Measurements from ENCODE around the gene RBMS3.

The RBMS3 gene

DNA sequence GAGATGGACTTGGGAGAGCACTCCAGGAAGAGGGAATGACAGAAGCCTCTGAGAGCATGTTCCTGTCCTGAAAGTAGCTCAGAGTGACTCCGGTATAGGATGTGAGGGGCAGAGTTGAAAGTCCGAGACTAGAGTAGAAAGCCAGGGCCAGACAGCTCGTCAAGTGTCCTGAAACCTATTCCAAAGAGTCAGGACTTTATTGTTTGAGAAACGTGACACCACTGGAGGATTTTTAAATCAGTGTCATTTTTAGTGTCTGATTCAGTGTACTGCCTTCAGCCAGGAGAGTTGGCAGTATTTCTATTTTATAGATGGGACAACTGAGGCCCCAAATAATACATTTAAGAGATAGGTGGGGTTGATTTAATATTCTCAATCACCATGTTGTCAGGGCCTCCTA, 1.6 kb upstream of the RBMS3 start:
- TF ChIP-seq, protein P1, sequence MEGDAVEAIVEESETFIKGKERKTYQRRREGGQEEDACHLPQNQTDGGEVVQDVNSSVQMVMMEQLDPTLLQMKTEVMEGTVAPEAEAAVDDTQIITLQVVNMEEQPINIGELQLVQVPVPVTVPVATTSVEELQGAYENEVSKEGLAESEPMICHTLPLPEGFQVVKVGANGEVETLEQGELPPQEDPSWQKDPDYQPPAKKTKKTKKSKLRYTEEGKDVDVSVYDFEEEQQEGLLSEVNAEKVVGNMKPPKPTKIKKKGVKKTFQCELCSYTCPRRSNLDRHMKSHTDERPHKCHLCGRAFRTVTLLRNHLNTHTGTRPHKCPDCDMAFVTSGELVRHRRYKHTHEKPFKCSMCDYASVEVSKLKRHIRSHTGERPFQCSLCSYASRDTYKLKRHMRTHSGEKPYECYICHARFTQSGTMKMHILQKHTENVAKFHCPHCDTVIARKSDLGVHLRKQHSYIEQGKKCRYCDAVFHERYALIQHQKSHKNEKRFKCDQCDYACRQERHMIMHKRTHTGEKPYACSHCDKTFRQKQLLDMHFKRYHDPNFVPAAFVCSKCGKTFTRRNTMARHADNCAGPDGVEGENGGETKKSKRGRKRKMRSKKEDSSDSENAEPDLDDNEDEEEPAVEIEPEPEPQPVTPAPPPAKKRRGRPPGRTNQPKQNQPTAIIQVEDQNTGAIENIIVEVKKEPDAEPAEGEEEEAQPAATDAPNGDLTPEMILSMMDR (IDR thresholded peaks at IDR 0.05): no peak

DNA sequence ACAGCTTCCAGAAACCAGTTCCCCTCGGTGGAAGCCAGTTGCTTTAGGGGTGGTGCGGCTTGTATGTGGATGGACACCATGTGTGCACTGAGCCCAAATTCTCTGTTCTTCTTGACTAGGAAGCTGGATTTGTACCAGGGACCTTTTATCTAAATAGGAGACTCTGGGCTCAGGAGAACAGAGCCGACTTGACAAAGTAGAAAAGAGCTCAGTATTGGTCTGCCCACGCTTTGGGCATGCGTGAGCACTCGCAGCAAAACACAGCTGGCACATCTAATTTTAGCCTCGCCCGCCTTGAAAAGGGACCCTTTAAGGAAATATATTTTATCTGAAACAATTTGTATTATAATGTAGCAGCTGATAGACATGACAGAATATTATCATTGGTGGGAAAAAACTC, 1.1 kb upstream of the RBMS3 start:
- TF ChIP-seq, protein P1 (IDR thresholded peaks at IDR 0.05): no peak

DNA sequence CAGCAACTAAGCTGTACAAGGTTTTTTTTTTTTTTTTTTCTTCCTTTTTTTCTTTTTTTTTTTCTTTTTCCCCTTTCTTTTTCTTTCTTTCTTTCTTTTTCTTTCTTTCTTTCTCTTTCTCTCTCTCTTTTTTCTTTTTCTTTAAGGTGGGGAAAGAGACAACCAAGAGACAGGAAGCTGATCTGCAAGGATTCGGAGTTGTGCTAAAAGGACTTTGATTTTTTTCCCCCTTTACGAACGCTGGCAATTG, 148 bp downstream of the RBMS3 start:
- TF ChIP-seq, protein P1 (IDR thresholded peaks at IDR 0.05): no peak

DNA sequence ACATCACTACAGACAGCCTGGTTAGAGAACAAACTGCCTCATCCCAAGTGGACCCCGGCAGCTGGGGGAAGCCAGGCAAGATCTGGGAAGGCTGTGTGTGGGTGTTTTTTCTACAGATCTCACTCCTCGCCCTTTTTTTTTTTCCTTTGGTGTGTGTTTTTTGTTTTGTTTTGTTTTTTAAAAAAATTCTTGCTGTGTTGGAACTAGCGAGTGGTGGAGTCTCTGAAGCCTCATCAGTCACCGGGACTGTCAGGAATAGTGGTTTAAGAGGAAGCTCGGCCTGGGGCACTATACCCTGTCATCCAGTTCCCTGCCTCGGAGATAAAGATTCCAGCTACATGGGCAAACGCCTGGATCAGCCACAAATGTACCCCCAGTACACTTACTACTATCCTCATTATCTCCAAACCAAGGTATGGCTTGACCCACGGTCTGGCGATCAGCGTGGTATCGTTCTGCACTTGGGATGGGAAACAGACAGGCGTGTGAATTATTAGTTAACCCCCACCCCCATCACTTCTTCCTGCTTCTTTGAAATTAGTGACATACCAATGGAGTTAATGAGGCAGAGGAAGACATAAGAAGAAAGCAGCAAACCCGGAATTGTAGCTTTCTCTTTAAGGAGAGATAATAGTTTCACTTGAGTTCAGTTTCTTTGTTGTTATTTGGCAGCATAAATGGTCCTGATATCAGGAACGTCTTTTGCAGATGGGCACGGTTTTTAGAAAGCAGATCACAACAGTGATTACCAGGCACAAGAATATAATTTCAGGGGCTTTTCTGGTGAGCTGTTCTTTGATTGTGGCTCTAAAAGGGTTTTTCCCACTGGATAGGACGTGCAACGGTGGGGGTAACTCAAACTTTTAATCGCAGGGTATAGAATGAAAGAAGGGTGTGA, 722 bp downstream of the RBMS3 start:
- TF ChIP-seq, protein P1 (IDR thresholded peaks at IDR 0.05): no peak

DNA sequence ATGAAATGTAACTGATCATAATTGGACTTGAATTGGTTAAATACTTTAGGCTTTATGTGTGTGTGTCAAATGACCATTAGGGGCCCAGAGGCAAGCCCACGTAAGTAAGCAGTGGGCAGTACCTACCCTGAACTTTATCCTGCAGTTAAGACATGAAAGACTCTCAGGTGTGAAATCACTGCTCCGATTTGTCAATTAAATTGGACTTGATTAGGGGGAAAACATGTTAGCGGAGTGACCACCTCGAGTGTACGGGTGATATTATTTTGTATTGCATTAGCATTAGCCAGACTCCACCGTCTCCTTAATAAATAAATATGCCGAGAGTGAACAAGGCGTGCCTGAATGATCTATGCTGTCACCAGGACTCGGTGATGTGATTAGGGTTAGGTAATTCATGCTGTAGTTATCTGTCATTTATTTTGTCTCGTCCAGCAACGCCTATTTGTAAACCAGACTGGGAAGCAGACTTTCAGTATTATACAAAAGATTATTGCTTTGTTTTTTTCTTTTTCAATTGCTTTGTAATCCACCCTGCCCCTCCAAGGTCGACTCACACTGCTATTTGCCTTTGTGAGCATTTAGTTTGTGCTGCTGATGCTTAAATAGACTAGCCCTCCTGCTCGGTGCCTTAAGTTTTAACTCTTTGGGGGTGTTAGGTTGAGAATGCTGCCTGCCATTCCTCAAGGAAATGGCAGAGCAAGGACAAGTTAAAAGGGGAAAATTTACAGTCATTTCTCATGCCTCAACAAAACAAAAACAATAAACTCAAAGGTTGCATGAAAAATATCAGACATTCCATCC, 1.8 kb downstream of the RBMS3 start:
- TF ChIP-seq, protein P1 (IDR thresholded peaks at IDR 0.05): no peak

DNA sequence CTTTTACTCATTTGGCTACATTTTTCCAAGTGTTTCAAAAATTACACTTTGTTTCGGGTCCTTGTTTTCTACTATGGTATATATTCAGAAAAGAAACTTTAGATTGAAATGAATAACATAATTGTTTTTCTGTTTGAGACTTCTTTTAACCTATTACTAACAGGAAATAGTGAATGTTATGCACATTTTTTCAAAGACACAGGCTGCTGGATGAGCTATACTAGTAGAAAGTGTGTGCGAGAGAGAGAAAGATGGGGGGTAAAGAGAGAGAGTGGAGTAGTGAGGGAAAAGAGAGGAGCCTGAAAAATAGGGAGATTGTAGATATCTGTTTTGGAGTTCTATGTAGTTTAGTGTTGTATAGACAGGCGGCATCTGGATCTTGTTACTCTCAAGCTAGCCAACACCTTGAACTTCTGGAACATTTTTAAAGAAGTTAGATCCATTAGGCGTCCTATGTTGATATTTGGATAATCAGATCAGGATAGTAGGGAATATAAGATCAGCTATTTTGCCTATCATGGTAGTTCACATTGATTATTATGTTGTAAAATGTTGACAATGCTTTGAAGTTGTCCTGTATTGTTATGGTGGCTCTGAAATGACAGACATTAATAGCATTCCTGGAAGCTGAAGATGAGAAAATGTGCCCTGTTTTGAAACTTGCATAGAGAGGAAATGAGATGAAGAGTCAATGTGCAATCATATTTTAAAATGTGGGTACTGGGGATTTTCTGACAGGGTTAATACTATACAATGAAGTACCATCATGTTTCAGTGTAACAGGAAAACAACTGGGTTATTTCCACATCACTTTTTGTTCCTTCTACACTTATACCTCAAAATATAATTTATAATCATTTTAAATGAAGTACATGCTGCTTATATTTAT, 2.6 kb downstream of the RBMS3 start:
- TF ChIP-seq, protein P1 (IDR thresholded peaks at IDR 0.05): no peak

DNA sequence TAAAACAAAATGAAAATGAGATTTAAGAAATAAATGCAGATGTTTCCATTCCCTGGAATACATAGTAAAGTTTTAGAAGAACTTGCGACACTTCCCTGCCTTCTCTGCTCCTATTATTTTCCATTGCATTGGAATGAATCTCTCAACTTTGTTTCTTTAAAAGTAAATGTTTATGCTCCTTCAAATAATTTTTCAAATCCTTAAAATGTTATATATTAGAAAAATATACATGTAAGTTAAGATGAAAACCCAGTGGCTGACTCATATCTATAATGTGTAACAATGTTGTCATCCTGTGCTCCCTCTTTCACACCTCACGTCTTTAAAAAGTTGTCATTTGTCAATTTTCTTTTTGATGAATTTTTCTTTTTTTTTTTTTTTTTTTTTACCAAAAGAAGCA, 3.6 kb downstream of the RBMS3 start:
- TF ChIP-seq, protein P1 (IDR thresholded peaks at IDR 0.05): no peak

Data from LNCAP (cell line).